Measurements from ENCODE around the gene ZNF606.
A peak's percentile ranks its signal among the peaks of the same experiment; 100 is the strongest.

Gene ZNF606

DNA sequence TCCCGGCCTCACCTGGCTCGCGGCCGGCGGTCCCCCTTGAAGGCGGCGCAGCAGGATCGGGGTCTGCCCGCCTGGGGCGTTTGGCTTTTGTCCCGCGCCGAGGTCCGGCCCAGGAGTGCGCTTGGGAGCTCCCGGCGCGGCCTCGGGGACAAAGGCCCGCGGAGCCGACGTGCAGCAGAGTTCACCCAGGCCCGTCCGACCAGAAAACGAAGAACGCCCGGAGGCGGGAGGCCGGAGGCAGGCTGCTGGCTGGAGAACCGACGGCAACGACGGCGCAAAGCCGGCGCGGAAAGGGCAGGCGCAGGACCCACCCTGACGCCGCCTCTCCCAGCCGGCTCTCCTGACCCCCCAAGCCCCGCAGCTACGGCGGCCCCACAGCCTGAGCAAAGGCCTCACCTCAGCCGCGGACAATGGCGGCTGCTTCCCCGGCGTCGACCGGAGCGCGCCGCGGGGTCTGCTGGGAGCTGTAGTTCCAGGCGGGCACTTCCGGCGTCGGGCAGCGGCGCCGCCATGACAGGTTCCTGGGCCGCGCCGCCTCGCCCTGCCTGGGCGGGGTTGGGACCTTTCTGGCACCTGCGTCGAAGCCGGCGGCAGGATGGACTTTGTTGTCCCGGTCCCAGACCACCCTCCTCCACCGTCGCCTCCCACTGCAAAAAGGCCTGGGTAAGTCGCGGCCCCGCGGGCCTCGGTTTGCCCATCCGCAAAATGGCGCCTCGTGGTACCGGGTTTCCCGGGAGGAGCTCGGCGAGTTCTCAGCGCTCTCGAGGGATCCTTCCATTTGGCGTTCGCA is at the start of gene ZNF606:
TSS of gene ZNF606 (minus strand) at position 437 of the 790 bp plus-strand sequence. CDS start 1,501 bp downstream, outside the sequence.
- peak; percentile 85 for DNase-seq

GRCh38 chr19:58052256-58052655 is 49.6 kb upstream of the ZNF606 start:
- no peak for DNase-seq

DNA sequence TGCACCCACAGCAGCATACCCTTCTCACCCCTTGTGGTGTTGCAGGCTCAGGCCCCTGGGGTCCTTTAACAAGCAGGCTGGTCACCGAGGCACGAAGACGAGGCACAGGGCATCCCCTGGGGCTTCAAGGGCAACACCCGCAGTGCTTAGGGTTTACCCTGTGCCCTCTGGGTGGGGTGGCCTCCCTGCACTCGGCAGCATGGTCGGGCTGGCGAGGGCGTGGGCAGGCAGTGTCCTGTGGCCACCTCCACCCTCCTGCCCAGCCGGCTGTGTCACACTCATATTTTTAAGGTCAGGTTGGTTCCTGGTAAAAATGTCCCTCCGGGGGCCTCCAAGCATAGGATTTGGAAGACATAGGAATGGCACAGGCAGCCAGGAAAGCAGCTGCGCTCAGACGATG is 45.1 kb upstream of the ZNF606 start:
- DNase-seq, result no peak

GRCh38 chr19:58046856-58047255 is 44.2 kb upstream of the ZNF606 start:
- DNase-seq, result no peak

- DNase-seq, result no peak
Observed at GRCh38 chr19:58045411-58046050, 42.9 kb upstream of the ZNF606 start.

DNA sequence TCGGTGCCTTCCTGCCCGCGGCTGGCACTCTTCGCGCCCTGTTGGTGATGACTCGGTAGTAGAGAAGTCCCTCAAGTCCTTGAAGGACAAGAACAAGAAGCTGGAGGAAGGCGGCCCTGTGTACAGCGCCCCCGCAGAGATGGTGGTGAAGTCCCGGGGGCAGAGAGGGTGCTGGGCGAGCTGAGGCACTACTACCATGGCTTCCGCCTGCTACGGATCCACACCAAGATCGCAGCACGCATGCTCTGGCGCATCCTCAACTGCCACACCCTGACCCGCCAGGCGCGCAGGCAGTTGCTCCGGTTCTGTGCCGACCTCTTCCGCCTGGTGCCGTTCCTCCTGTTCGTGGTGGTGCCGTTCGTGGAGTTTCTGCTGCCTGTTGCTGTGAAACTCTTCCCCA is 42.3 kb upstream of the ZNF606 start:
- DNase-seq, result no peak

GRCh38 chr19:58044391-58044790 is 41.8 kb upstream of the ZNF606 start:
- DNase-seq, result no peak

GRCh38 chr19:58042495-58043340 is 40.1 kb upstream of the ZNF606 start:
- no peak for DNase-seq

DNA sequence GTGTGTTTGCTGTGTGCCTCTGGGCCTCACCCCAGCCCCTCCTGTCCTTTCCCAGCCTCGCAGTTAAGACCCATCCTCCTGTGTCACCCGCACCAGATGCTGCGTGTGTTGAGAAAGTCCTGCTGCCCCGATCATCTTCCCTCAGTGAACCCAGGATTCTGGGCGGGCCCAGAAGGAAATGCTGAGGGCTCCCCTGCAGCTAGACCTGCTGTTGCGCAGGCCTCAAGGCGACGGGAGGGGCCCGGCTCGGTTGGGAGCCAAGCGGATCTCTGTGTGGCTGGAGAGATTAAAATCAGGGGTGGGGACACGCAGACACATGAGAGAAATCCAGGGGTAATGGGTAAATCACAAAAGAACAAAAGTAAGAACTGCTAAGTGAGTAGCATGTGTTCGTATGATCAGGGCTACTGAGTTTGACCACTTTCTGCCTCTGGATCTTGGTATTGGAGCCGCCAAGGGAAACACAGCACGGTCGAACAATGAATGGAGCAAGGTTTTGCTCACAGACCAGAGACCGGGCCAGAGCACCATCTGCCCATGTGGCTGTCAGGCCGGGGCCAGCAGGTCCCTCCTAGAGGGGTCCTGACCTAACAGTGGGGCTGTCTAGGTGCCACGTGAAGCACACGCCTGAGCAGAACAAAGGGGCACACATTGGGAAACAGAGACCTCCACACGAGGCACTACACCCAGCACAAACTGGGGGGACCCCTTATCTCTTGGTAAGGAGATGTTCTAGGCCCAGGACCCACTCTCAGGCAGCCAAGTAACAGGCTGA is 38.3 kb upstream of the ZNF606 start:
- DNase-seq, result no peak

GRCh38 chr19:58038688-58039204 is 36.1 kb upstream of the ZNF606 start:
- DNase-seq, result no peak

DNA sequence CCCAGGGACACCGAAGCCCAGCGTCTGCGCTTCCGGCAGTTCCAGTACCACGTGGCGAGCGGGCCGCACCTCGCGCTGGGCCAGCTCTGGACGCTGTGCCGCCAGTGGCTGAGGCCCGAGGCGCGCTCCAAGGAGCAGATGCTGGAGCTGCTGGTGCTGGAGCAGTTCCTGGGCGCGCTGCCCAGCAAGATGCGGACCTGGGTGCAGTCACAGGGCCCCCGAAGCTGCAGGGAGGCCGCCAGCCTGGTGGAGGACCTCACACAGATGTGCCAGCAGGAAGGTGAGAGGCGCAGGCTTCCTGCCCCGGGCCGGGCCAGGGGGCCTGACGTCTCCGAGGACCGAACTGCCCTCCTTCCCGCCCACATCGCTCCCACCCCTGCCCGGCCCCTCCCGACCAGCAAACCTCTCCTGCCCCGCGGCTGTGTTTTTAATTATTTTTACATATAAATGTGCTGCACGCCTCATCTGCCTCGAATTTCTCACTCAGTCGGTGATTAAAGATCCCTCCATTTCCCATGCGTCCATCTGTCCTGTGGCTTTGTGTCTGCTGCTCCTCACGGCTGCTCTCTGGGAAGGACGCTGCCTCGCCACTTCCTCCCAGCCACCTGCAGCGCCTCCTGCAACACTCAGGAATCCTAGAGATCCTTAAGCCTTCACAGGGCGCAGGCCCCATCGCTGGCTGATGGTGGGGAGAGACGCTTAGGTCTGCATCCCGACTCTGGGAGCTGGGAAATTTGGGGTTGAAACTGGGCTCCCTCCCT is 35.5 kb upstream of the ZNF606 start:
- DNase-seq, result no peak

GRCh38 chr19:58035863-58036262 is 33.2 kb upstream of the ZNF606 start:
- no peak for DNase-seq

GRCh38 chr19:58034477-58034793 is 31.8 kb upstream of the ZNF606 start:
- no peak for DNase-seq

DNA sequence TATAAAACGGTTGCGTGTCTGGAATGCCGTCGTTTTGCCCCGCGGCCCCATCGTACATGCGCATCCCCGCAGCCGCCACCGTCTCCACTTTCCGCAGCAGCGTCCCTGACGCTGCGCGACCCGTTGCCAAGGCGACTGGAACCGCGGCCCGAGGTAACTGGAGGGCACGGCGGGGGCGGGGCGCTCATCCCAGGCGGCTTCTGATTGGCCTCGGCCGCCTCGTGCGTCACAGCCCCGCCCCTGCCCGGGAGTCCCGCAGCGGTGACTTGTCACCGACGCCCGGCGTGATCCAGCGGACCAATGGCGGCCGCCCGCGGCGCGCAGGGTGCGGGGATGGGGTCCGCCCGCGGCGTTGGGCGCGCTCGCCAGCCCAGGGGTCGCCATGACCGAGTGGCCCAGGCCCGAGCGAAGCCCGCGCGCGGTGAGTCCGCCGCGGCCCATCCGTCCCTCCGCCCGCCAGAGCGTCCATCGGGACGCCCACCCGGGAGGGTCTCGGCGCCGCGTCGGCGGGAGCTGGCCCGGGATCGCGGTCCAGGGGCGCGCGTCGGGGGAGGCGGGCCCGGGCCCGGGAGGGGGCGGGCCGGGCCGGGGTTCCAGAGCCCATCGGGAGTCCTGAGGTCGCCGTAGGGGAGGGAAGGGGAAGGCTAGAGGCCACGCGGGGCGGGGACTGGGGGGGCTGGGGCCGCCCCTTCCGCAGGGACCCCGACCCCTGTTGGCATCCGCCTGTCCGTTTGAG is 31.3 kb upstream of the ZNF606 start, which contains the start of gene ZSCAN1:
TSS of gene ZSCAN1 (plus strand) at position 285 of the 736 bp plus-strand sequence. CDS start 3,812 bp downstream, outside the sequence.
- DNase-seq, result peak; percentile 27

GRCh38 chr19:58024661-58025060 is 22.0 kb upstream of the ZNF606 start:
- DNase-seq, result no peak

- no peak for DNase-seq
Observed at GRCh38 chr19:58022283-58022660, 19.7 kb upstream of the ZNF606 start.

DNA sequence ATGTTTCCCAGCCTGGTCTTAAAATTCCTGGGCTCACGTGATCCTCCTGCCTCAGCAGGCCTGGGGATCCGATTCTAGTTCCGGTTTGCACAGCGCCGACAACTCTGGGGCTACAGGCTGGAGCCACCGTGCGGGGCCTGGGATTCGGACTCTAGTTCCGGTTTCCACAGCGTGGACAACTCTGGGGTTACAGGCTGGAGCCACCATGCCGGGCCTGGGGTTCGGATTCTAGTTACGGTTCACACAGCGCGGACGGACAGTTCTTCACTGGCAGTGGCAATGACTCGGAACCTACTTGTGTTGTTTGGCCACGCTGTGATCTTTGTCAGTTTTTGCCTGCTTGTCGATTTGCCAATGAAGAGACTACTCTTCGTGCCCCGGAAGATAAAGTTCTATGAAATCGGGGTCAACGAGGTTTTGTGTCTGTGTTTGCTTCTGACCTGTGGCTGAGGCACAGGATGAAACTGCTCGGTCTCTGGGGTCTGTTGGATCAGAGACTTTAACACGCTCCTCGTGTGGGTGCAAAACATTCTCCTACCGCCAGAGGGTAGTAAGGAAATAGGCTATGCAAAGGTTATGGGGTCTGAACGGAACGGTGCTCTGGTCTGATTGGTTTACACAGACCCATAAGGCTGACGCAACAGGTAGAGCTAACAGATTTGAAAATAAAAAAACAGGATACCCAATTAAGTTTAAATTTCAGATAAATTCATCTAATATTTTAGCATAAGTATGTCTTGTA is 19.1 kb upstream of the ZNF606 start:
- DNase-seq, result peak; percentile 38

- DNase-seq, result no peak
Observed at GRCh38 chr19:58020129-58020528, 17.5 kb upstream of the ZNF606 start.

DNA sequence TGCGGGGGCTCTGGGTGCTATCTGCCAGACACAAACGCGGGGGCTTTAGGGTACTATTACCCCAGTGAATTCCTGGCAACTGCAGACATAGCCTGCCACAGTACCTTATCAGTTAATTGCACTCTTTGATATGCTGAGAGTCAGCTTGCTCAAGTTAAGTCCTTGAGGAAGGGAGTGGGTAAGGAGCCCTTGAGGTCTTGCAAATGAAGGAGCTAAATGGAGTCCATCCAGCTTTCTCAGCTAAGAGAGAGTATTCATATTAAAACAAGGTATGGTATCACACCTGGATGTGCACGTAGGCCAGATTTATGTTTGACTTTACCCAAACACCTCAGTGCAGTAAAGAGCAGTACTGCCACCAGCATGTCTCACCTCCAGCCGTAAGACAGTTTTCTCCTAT is 11.5 kb upstream of the ZNF606 start:
- no peak for DNase-seq

- DNase-seq, result no peak
Observed at GRCh38 chr19:58010507-58010906, 7.9 kb upstream of the ZNF606 start.

Measured in activated CD8-positive, alpha-beta memory T cell treated with anti-CD3 and anti-CD28 coated beads, Interleukin-2, amount 50 U/mL, for 4 hours (primary cell).